ENCODE results near the gene DHCR24.

DHCR24 gene

GRCh38 chr1:54835131-54835898, 51.7 kb downstream of the DHCR24 start:
- Histone ChIP-seq H3K27me3 (no peaks in the 10 kb centered on the region), H3K4me3 (ENCODE audit: low read depth, low read length) (no peak overlapping the region), H3K9me3 (no peaks in the 10 kb centered on the region), H3K36me3 (no peaks in the 10 kb centered on the region), H3K4me1 (no peaks in the 10 kb centered on the region)
- no peak for DNase-seq
- no peak for TF ChIP-seq CTCF (IDR thresholded peaks at IDR 0.05; ENCODE audit: low read depth, low read length)

- H3K9me3 ChIP-seq: no peaks in the 10 kb centered on the region
- no peak for DNase-seq
- TF ChIP-seq CTCF (IDR thresholded peaks at IDR 0.05; ENCODE audit: low read depth, low read length): no peak
- H3K36me3 ChIP-seq: no peaks in the 10 kb centered on the region
- no peaks in the 10 kb centered on the region for H3K4me1 ChIP-seq
- H3K4me3 ChIP-seq (ENCODE audit: low read depth, low read length): no peak overlapping the region
- no peaks in the 10 kb centered on the region for H3K27me3 ChIP-seq
These were observed 52.9 kb downstream of the DHCR24 start for GRCh38 chr1:54834007-54834541.

GRCh38 chr1:54833121-54833520, 53.9 kb downstream of the DHCR24 start:
- TF ChIP-seq CTCF (IDR thresholded peaks at IDR 0.05; ENCODE audit: low read depth, low read length): no peak
- H3K27me3 ChIP-seq: no peaks in the 10 kb centered on the region
- no peaks in the 10 kb centered on the region for H3K9me3 ChIP-seq
- H3K4me3 ChIP-seq (ENCODE audit: low read depth, low read length): no peak overlapping the region
- no peaks in the 10 kb centered on the region for H3K4me1 ChIP-seq
- DNase-seq: no peak
- no peaks in the 10 kb centered on the region for H3K36me3 ChIP-seq

GRCh38 chr1:54826226-54826816, 60.7 kb downstream of the DHCR24 start:
- no peak for TF ChIP-seq CTCF (IDR thresholded peaks at IDR 0.05; ENCODE audit: low read depth, low read length)
- H3K36me3 ChIP-seq: no peaks in the 10 kb centered on the region
- H3K9me3 ChIP-seq: no peaks in the 10 kb centered on the region
- H3K27me3 ChIP-seq: no peaks in the 10 kb centered on the region
- no peak overlapping the region for H3K4me3 ChIP-seq (ENCODE audit: low read depth, low read length)
- H3K4me1 ChIP-seq: no peaks in the 10 kb centered on the region
- no peak for DNase-seq

GRCh38 chr1:54825696-54826095, 61.3 kb downstream of the DHCR24 start:
- H3K4me3 ChIP-seq (ENCODE audit: low read depth, low read length): no peak overlapping the region
- no peaks in the 10 kb centered on the region for H3K27me3 ChIP-seq
- DNase-seq: no peak
- TF ChIP-seq CTCF (IDR thresholded peaks at IDR 0.05; ENCODE audit: low read depth, low read length): no peak
- H3K9me3 ChIP-seq: no peaks in the 10 kb centered on the region
- no peaks in the 10 kb centered on the region for H3K36me3 ChIP-seq
- H3K4me1 ChIP-seq: no peaks in the 10 kb centered on the region

- no peak for TF ChIP-seq CTCF (IDR thresholded peaks at IDR 0.05; ENCODE audit: low read depth, low read length)
- no peaks in the 10 kb centered on the region for H3K36me3 ChIP-seq
- no peaks in the 10 kb centered on the region for H3K4me1 ChIP-seq
- no peak for DNase-seq
- H3K4me3 ChIP-seq (ENCODE audit: low read depth, low read length): no peak overlapping the region
- no peaks in the 10 kb centered on the region for H3K27me3 ChIP-seq
- H3K9me3 ChIP-seq: no peaks in the 10 kb centered on the region
These were observed 63.3 kb downstream of the DHCR24 start for GRCh38 chr1:54823670-54824069.

Measured in BE2C (cell line).